ENCODE results near the gene PDZRN4.
"Not testable (repeated sequence)": the region's sequence is repeated elsewhere in the genome, so short reads cannot be mapped to it uniquely, and the experiment has no call there.

PDZRN4 gene

GRCh38 chr12:41587574-41587973 is 399.5 kb downstream of the PDZRN4 start:
- DNase-seq: no peak

DNA sequence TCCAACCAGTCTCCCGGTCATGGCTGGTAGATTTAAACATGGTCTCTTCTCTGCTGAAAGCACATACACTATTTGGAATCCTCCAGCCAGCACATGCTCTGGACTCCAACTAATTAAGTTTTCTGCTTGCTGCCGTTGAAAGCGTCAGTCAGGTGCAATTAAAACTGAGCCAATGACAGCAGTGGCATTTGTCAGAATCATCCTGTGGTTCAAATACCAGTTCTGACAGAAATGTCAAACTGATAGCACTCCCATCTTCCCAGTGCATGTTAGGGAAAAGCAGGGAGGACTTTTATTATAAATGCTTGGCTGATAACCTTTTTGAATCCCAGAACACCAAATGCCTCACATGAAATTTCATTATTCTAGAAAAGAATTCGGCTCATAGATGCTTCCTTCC is 401.8 kb downstream of the PDZRN4 start:
- DNase-seq: no peak

GRCh38 chr12:41596190-41596589 is 408.1 kb downstream of the PDZRN4 start:
- DNase-seq: no peak

DNA sequence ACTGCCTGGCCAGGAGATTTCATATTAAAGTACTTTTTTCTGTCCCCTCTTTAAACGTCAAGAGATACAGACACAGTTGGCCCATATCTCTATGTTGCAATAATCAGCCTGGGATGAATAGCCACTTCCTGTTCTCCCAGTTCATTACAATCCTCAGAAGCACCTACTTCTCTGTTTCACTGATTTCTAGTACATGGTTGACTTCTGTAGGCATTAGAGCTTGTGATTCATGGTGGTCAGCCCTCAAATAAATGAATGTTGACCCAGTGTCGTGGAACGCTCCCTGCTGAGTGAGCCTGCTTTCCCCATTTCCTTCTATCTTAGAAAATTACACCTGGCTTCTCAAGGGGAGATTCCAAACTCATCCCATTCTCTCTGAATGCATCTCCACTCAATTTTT is 416.7 kb downstream of the PDZRN4 start:
- no peak for DNase-seq

GRCh38 chr12:41605545-41606305 is 417.6 kb downstream of the PDZRN4 start:
- no peak for DNase-seq

DNA sequence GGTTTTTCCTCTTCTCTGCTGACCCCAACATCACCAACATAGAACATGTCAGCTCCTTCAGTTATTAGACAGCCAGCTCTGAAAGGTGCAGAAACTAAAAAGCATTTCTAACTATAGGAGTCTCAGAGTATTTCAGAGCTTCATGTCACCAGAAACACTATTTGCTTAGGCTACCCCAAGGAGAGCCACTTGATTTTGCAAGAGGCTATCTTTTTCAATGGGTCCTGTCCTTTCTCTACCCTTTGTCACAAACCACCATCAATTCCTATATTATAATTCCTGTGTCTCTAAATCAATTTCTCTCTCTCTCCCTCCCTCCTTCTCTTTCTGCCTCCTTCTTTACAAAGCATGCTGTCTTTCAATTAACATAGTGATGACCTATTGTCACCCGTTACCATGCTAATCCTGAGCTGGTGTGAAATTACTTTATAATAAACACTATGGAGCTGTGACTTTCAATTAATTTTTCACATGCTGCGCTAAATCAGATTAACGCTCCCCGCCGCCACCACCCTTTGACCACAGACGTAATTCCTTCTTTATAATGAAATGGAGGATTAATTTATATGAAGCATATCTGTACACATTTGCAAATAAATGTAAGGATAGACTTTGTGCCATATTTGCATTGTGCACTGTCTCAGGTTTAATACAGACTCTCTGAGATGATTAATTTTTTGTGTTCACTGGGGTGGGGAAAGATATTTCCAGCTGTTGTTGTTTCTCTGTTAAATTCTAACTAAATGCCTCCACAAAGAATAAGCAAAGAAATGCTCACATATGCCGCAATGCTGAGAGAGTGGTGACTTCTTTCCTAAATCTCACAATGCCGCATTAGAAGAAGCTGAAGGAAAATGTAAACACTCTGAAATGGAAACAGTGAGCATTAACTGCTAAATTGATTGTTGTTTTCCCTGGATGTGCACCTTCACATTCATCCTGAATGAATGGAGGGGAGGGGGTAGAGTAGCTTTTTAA is 418.6 kb downstream of the PDZRN4 start:
- no peak for DNase-seq

DNA sequence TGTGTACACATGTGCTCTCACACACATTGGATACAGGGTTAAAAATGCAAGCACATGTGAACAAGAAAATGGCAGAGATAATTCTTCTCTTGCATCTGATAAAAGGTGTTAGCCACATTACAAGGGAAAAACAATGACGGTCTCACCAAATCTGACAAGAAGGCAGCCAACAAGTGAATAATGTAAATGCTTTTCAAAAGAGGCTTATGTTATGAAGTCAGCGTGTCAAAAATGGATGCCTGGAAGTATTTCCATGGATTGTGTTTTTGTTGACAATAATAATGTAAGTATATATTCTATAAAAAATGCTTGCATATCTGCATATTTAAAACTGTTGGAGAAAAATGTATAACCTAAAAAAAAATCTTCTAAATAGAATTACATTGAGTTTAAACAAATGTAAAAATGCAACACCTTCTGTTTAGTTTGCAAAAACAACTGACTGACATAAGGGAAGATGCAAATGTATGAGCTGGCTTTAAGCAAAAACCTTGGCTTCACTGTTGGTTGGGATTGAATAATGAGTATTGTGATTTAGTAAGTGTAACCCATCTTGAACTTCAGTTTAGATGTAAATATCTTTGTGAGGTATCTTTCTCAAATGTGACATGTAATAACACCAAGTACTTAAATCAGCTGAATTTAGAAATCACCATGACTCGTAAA is 424.9 kb downstream of the PDZRN4 start:
- no peak for DNase-seq

- DNase-seq: not testable (repeated sequence)
Measured at GRCh38 chr12:41615174-41615573, 427.1 kb downstream of the PDZRN4 start.

GRCh38 chr12:41619705-41620104 is 431.6 kb downstream of the PDZRN4 start:
- no peak for DNase-seq

GRCh38 chr12:41621291-41621690 is 433.2 kb downstream of the PDZRN4 start:
- DNase-seq: no peak

Measured in stimulated activated CD4-positive, alpha-beta T cell treated with anti-CD3 and anti-CD28 coated beads, Interleukin-15, amount 100 ng/mL, for 24 hours (primary cell).